HG03354 (cell line): Measurements from ENCODE around the gene RPGRIP1L.

Experiments
- ATAC-seq: cut with Tn5 transposase; IDR thresholded peaks from one replicate; pipeline ENCODE4 v1.9.1; 2021; ENCODE audit warnings: mild to moderate bottlenecking; ENCODE audit not compliant: unreplicated experiment, poor library complexity, severe bottlenecking

RPGRIP1L gene

GRCh38 chr16:53666786-53667415 lies 36.8 kb downstream of the RPGRIP1L start:
- no peak for ATAC-seq

- no peak for ATAC-seq
These were observed 38.8 kb downstream of the RPGRIP1L start for GRCh38 chr16:53664724-53665345.

- no peak for ATAC-seq
These were observed 41.6 kb downstream of the RPGRIP1L start for GRCh38 chr16:53662072-53662471.

DNA sequence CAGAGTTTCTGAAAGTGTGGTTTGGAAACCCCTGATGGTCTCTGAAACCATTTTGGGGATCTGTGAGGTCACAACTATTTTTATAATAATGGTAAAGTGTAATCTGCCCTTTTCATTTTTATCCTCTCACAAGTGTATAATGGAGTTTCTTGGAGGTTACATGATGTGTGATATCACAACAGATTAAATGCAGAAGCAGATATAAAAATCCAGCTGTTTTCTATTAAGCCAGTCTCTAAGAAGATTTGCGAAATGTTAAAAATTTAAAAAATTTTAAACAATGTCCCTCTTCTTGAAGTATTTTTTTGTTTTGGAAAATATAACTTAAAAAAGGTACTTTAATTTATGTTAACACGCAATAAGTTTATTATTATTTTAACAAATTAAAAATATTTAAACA lies 48.7 kb downstream of the RPGRIP1L start:
- ATAC-seq: no peak

GRCh38 chr16:53651357-53651756 lies 52.3 kb downstream of the RPGRIP1L start:
- no peak for ATAC-seq

GRCh38 chr16:53646506-53646905 lies 57.2 kb downstream of the RPGRIP1L start:
- ATAC-seq: no peak

DNA sequence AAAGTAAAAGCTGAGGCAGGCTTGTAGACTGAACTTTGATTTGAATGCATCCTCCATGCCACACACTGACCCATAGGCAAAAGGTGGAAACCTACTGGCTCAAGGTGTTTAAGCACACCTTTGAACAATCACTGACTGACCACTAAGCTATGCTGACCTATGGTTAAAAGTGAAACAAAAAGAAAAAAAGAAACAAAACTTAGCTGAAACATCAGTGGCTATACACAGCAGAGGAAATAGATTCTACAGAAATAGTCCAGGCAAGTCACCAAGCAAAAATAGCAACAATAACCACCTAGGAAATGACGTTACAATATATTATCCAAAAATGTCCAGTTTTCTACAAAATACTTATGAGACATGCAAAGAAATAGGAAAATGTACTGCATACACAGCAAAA lies 60.2 kb downstream of the RPGRIP1L start:
- no peak for ATAC-seq

GRCh38 chr16:53642094-53642493 lies 61.6 kb downstream of the RPGRIP1L start:
- no peak for ATAC-seq

DNA sequence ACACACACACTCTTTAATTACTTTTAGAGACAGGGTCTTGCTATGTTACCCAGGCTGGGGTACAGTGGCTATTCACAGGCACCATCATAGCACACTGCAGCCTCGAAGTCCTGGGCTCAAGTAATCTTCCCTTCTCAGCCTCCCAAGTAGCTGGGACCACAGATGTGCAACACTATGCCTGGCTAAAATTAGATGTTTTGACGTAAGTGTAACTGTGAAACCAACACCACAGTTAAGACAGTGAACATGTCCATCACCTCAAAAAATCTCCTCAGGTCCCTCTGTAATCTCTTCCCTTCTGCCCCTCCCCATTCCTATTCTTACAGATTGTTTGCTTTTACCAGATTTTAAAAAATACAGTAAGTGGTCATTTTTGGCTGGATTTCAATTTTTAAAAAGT lies 66.7 kb downstream of the RPGRIP1L start:
- no peak for ATAC-seq

DNA sequence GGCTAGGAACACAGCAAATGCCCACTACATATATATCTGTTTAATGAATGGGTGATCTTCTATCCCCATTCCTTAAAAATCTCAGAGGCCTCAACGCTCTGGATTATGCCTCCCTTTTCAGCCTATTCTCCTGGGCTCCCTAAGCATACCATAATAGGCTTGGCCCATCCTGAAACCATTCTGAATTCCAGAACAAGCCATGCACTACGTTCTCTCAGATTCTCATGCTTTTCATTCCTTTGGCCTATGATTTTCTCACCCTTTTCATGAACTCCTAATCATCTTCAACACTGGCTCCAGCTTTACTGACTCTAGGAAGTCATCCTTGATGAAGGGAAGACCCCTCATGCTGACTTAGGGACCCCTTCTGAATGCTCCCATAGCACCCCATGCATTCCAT lies 71.1 kb downstream of the RPGRIP1L start:
- ATAC-seq: no peak

GRCh38 chr16:53631236-53632025 lies 72.2 kb downstream of the RPGRIP1L start:
- ATAC-seq: no peak

DNA sequence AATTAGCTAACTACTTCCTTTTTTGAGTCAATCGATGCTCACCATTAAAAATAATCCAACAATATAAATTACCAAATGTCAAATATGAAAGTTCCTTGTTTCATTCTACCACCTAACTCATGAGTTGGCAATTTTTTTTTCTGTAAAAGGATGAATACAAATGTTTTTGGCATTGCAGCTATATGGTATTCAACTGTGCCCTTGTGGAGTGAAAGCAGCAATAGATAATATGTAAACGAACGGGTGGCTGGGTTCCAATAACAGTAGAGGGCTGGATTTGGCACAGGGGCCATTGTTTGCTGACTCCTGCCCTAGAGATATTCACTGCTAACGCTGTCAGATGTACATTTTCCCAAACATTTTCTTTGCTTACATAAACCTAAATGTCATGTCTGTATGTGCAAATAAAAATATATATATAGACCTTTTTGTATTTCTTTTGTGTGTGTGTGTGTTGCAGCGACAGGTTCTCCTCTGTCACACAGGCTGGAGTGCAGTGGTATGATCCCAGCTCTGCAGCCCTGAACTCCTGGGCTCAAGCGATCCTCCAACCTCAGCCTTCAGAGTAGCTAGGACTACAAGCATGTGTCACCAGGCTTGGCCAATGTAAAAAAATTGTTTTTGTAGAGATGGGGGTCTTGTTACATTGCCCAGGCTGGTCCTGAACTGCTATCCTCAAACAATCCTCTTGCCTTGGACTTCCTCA lies 73.9 kb downstream of the RPGRIP1L start:
- ATAC-seq: no peak

- no peak for ATAC-seq
These were observed 74.5 kb downstream of the RPGRIP1L start for GRCh38 chr16:53629151-53629550.

- ATAC-seq: no peak
These were observed 76.8 kb downstream of the RPGRIP1L start for GRCh38 chr16:53626811-53627210.

DNA sequence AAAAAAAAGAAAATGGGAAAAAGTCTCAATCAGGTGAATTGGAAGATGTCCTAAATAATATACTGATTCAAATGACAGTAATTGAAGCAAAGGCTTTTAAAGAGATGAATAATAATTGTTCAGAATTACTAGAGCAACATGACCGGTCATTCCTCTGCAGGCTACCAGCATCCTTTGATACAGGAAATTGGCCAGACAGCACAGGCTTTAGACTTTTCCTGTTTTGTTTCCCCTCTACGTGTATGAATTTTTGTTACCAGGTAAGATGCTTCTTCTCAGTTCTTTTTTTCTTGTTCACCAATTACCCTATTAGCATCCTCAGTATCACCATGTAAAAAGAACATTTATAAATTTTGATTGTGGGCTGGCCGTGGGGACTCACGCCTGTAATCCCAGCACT lies 77.5 kb downstream of the RPGRIP1L start:
- ATAC-seq: no peak

DNA sequence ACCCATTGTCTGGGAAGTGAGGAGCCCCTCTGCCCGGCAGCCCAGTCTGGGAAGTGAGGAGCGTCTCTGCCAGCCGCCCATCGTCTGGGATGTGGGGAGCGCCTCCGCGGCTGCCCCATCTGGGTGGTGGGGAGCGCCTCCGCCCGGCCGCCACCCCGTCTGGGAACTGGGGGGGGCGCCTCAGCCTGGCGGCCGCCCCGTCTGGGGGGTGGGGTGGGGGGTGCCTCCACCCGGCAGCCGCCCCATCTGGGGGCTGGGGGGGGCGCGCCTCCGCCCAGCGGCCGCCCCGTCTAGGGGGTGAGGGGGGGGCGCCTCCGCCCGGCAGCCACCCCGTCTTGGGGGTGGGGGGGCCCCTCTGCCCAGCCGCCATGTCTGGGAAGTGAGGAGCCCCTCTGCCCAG lies 78.4 kb downstream of the RPGRIP1L start:
- no peak for ATAC-seq

- ATAC-seq: no peak
These were observed 81.3 kb downstream of the RPGRIP1L start for GRCh38 chr16:53622315-53622714.

DNA sequence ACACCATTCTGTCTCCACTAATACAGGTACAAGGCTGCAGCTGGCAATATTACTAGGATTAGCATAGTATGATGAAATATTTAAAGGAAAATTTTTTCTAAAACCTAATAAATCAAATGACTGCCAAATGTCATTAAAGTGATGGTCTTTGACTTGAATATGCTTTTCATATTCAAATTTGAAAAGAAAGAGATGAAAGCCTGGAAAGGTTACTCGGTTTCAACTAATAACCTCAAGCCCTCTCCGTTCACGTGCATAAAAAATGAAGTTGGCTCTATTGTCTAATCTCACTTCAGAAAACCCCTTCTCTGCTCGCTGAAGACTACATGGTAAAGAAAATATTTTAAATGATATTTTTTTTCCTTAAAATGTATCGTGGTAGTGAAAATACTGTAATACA lies 83.2 kb downstream of the RPGRIP1L start:
- no peak for ATAC-seq

- ATAC-seq: no peak
These were observed 84.4 kb downstream of the RPGRIP1L start for GRCh38 chr16:53619235-53619634.

- ATAC-seq: no peak
These were observed 89.3 kb downstream of the RPGRIP1L start for GRCh38 chr16:53614346-53614745.
